ENCODE measurements around the gene DNAH2. TPM values are rescaled to one million over a fixed set of nuclear protein-coding genes. Genes with fewer than 3 reads are reported as not detected.

The DNAH2 gene
- total RNA-seq, 3 donors from 2014 or later = 0.16 to 1.5 (median 0.98) TPM

DNA sequence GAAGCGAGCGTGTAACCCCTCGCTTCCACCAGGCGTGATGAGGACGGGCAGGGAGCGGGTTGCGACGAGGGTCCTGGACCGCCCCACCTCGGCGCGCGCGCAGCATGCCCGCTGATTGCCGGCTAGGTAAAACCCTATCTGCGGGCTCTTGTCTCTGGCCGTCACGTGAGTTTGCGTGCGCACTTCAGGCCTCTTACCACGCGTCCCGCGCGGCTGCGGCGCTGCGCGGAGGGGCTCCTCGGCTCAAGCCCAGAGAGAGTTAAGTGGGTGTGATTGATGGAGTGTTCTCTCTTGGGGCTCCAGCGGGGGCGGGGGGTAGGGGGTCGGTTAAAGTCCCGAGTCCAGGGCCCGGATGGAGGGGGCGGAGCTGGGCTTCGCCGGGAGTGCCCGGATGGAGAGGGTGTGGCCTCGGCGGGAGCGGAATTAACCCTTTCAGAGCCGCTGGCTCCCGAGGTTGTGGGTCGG, 124.4 kb downstream of the DNAH2 start:
- TF ChIP-seq POLR2A (IDR thresholded peaks at IDR 0.05) (no peak), POLR2AphosphoS5 (IDR thresholded peaks at IDR 0.05) (peak in 2 of 3 donors; percentile 56 to 76)
- TF ChIP-seq, protein P1, sequence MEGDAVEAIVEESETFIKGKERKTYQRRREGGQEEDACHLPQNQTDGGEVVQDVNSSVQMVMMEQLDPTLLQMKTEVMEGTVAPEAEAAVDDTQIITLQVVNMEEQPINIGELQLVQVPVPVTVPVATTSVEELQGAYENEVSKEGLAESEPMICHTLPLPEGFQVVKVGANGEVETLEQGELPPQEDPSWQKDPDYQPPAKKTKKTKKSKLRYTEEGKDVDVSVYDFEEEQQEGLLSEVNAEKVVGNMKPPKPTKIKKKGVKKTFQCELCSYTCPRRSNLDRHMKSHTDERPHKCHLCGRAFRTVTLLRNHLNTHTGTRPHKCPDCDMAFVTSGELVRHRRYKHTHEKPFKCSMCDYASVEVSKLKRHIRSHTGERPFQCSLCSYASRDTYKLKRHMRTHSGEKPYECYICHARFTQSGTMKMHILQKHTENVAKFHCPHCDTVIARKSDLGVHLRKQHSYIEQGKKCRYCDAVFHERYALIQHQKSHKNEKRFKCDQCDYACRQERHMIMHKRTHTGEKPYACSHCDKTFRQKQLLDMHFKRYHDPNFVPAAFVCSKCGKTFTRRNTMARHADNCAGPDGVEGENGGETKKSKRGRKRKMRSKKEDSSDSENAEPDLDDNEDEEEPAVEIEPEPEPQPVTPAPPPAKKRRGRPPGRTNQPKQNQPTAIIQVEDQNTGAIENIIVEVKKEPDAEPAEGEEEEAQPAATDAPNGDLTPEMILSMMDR (IDR thresholded peaks at IDR 0.05) = peak in 1 of 3 donors; percentile 28
- H3K4me3 ChIP-seq = peak overlapping the region; percentile 55 to 88 (median 68)
- H3K27me3 ChIP-seq = no peaks in the 10 kb centered on the region
- H3K27ac ChIP-seq = peak overlapping the region; percentile 96 to 98
- no peaks in the 10 kb centered on the region for H3K36me3 ChIP-seq
- peaks cover 13 to 36% of the 10 kb centered on the region in 2 donors for H3K4me1 ChIP-seq
- intact Hi-C loops (cut with DNase I; ENCODE audit: low total_unique reads) = no loop called here
- no peaks in the 10 kb centered on the region for H3K9me3 ChIP-seq
- peak; percentile 80 to 92 for DNase-seq (ENCODE audit: low spot score in 2 of 2)

DNA sequence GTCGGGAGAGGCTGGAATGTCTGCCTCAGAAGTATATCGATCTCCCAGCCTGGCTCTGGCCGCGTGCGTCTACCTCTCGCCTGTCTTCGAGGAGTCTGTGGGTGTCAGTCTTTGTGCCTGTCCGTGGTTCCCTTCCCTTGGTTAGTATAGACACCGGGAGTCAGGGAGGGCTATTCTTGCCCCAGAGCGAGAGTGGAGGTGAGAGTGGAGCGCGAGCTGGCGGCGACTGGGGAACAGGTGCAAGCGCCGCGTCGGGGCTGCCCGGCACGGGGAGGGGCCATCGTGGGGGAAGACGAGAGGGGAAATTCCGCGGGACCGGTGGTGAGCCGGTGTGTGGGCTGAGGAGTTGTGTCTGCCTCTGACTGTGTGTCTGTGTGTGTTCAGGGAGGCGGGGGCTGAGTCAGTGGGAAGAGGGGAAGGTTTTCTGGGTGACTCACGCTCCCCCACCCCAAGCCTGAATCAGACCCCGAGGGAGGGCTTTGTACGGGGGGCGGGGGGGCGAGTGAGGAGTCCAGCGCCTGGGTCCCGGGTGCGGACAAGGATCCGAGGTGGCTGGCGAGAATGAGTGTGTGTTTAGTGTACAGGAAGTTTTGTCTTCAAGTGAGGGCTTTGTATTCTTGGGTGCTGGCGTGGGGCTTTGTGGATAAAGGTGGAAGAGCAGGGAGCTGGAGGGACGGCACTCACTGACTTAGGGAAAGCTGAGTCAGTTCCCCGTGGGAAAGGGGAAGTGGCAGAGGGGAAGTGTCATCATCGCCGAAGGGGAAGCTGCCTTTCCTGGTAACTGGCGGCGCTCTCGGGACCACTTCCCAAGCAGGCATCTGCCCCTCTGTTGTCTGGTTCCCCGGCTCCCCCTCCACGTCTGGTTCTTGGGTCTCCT, 125.1 kb downstream of the DNAH2 start:
- Histone ChIP-seq H3K4me1 (peaks cover 13 to 30% of the 10 kb centered on the region in 2 donors), H3K9me3 (no peaks in the 10 kb centered on the region), H3K27ac (peak overlapping the region; percentile 96 to 98), H3K36me3 (no peaks in the 10 kb centered on the region), H3K27me3 (no peaks in the 10 kb centered on the region), H3K4me3 (peak overlapping the region; percentile 55 to 88 (median 68))
- intact Hi-C loops (cut with DNase I; ENCODE audit: low total_unique reads) = no loop called here
- peak; percentile 71 to 72 for DNase-seq (ENCODE audit: low spot score in 2 of 2)
- TF ChIP-seq POLR2AphosphoS5 (IDR thresholded peaks at IDR 0.05) = peak in 2 of 3 donors; percentile 51 to 92
- TF ChIP-seq POLR2A (IDR thresholded peaks at IDR 0.05) = peak; percentile 12
- TF ChIP-seq, protein P1 (IDR thresholded peaks at IDR 0.05) = no peak

DNA sequence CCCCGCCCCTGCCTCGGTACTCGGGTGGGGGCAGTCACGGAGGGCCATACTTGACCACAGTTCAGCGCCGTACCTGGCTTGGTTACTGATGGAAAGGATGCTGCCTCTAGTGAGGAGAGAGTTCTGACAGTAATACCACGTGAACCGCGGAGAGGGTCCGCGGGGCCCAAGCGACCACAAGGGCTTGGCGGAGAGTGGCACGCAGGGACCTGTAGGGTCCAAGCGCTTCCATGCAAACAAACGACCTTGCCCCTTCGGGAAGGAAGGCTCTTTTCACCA, 125.7 kb downstream of the DNAH2 start:
- TF ChIP-seq, protein P1 (IDR thresholded peaks at IDR 0.05) = peak in 1 of 3 donors; percentile 3
- no peak for TF ChIP-seq POLR2AphosphoS5 (IDR thresholded peaks at IDR 0.05)
- no peak for TF ChIP-seq POLR2A (IDR thresholded peaks at IDR 0.05)
- intact Hi-C loops (cut with DNase I; ENCODE audit: low total_unique reads) = no loop called here
- peak overlapping the region; percentile 96 to 98 for H3K27ac ChIP-seq
- no peaks in the 10 kb centered on the region for H3K9me3 ChIP-seq
- H3K4me3 ChIP-seq = peak overlapping the region; percentile 55 to 88 (median 68)
- DNase-seq (ENCODE audit: low spot score in 2 of 2) = no peak
- peaks cover 13 to 26% of the 10 kb centered on the region in 2 donors for H3K4me1 ChIP-seq
- H3K36me3 ChIP-seq = no peaks in the 10 kb centered on the region
- H3K27me3 ChIP-seq = no peaks in the 10 kb centered on the region

DNA sequence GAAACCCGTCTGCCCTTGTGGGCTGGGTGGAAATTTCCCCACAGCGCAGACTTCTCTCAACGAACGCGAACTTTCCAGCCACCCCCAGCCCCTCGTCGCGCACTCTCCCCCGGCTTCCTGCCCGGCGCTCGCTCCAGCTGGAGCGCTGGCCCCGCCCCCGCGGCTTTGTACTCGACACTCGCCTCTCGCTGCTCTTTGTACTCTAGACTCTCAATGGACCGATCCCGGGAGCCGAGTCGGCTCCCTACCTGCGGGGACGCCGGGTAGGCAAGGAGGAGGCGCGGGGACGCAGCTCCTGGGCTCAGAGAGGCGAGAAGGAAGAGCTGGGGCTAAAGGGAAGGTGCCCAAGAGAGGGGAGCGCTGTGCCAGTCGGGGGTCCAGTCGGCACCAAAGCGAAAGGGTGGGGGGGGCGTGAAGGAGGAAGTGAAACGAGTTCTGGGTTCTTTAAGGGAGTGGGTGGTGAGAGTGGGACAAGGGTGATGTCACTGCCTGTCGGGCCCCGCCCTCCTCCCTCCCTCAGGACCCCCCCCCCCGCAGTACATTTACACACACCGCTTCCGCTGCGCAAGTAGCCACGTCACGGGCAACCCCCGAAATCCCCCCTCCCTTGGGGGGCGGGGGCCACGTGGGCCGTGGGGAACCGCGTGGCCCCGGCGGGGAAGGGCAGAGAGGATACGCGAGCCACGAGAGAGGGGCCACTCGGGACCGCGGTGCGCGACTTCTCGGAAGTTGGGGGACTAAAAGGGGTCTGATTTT, 126.2 kb downstream of the DNAH2 start:
- H3K36me3 ChIP-seq = no peaks in the 10 kb centered on the region
- peak overlapping the region; percentile 55 to 88 (median 68) for H3K4me3 ChIP-seq
- intact Hi-C loops (cut with DNase I; ENCODE audit: low total_unique reads) = no loop called here
- H3K27ac ChIP-seq = peak overlapping the region; percentile 96 to 98
- no peaks in the 10 kb centered on the region for H3K27me3 ChIP-seq
- no peak for TF ChIP-seq POLR2A (IDR thresholded peaks at IDR 0.05)
- TF ChIP-seq, protein P1 (IDR thresholded peaks at IDR 0.05) = peak in 1 of 3 donors; percentile 0
- peak in 2 of 3 donors; percentile 59 to 65 for TF ChIP-seq POLR2AphosphoS5 (IDR thresholded peaks at IDR 0.05)
- H3K9me3 ChIP-seq = no peaks in the 10 kb centered on the region
- peaks cover 11 to 25% of the 10 kb centered on the region in 2 donors for H3K4me1 ChIP-seq
- peak; percentile 79 to 82 for DNase-seq (ENCODE audit: low spot score in 2 of 2)

Data from breast epithelium (tissue), 4 donors.